K562 (cell line): Measurements from ENCODE around the gene ZNF74. TPM values are rescaled to one million over a fixed set of nuclear protein-coding genes. Genes with fewer than 3 reads are reported as not detected.

Experiments
- ATAC-seq: fragments of 200-7000 bp; cut with Tn5 transposase; 3 replicates; pipeline ENCODE4 v1.9.1; 2020; ENCODE audit warnings: moderate library complexity
- BruUV-seq: library from RNA; stranded (reverse); fragments of 400-500 nt; replicated peaks from 2 replicates; lab custom pipeline; 2021; lab: Mats Ljungman, UMichigan
- CTCF ChIA-PET: fragments of 300-600 bp; formaldehyde crosslinking; extraction: SDS; loops from one replicate; lab custom pipeline; 2021; ENCODE audit warnings: low intra/inter-chr PET ratio; lab: Yijun Ruan, JAX
- POLR2A ChIA-PET: fragments of 300-600, 350-650 bp; sonication (Branson Sonifier 250); formaldehyde crosslinking; extraction: SDS; loops from one replicate; lab custom pipeline; 2021; ENCODE audit warnings: antibody characterized with exemption, inconsistent platforms; lab: Yijun Ruan, JAX
- DNase-seq, 4 experiments: peaks; one replicate each; pipeline versions ENCODE4 v3.0.0 to v3.0.0-alpha.2; 2011 to 2018; ENCODE audit warnings: low spot score in 3 of 4, mixed read lengths in 3 of 4; ENCODE audit errors: extremely low read depth in 1 of 4
- FAIRE-seq: peaks from 2 replicates; lab custom pipeline; 2011; peaks lifted over from hg19 to GRCh38; lab: Jason Lieb, UNC
- H2AFZ ChIP-seq: 2 replicates; pipeline ENCODE4 v1.6.0; 2011; ENCODE audit warnings: low read depth, low read length, control low read depth, inconsistent platforms
- H3K27ac ChIP-seq: fragments of 200-600 bp; 3 replicates; pipeline ENCODE4 v1.8.0; 2011; ENCODE audit warnings: low read depth, mild to moderate bottlenecking, control low read depth, inconsistent platforms, low read length, moderate library complexity, mixed read lengths; ENCODE audit errors: extremely low read depth
- H3K27me3 ChIP-seq, 2 experiments: fragments of 300-600 bp in 1 of 2; 2 replicates in 1 of 2; 3 replicates in 1 of 2; pipeline versions ENCODE4 v1.6.0 to v1.8.0; 2011; ENCODE audit warnings: inconsistent platforms in 2 of 2, low read length in 2 of 2, mild to moderate bottlenecking in 1 of 2, mixed read lengths in 1 of 2, moderate library complexity in 1 of 2; ENCODE audit not compliant: control insufficient read depth in 2 of 2, insufficient read depth in 2 of 2
- H3K36me3 ChIP-seq: fragments of 300-600 bp; 3 replicates; pipeline ENCODE4 v1.8.0; 2011; ENCODE audit warnings: mild to moderate bottlenecking, low read length, inconsistent platforms; ENCODE audit not compliant: control insufficient read depth, insufficient read depth
- H3K4me1 ChIP-seq, 2 experiments: fragments of 200-600 bp in 1 of 2; replicated peaks in 1 of 2; 2 replicates in 1 of 2; 3 replicates in 1 of 2; pipeline versions ENCODE4 v1.5.1 to v1.8.0; 2011; ENCODE audit warnings: inconsistent platforms in 2 of 2, low read length in 2 of 2, mild to moderate bottlenecking in 1 of 2, mixed read lengths in 1 of 2, moderate library complexity in 1 of 2; ENCODE audit not compliant: control insufficient read depth in 2 of 2, insufficient read depth in 2 of 2
- H3K4me2 ChIP-seq: 2 replicates; pipeline ENCODE4 v1.6.1; 2011; ENCODE audit warnings: low read length, control low read depth, inconsistent platforms, mixed read lengths; ENCODE audit not compliant: insufficient read depth
- H3K4me3 ChIP-seq: fragments of 200-600 bp; sonication (generic), shearing (Covaris generic); 2 replicates; pipeline ENCODE4 v1.5.1; 2016; ENCODE audit warnings: control low read depth, inconsistent platforms
- H3K79me2 ChIP-seq: fragments of 200-600 bp; 3 replicates; pipeline ENCODE4 v1.8.0; 2011; ENCODE audit warnings: low read length, inconsistent platforms; ENCODE audit not compliant: control insufficient read depth, insufficient read depth
- H3K9ac ChIP-seq, 2 experiments: 2 replicates each; pipeline versions ENCODE4 v1.6.0 to v1.6.1; 2011; ENCODE audit warnings: low read depth in 2 of 2, low read length in 2 of 2, control low read depth in 1 of 2, inconsistent platforms in 1 of 2, mild to moderate bottlenecking in 1 of 2, mixed read lengths in 1 of 2; ENCODE audit not compliant: insufficient read depth in 1 of 2
- H3K9me1 ChIP-seq: one replicate; pipeline ENCODE4 v1.6.0; 2011; ENCODE audit warnings: inconsistent platforms, mild to moderate bottlenecking, low read length, moderate library complexity; ENCODE audit not compliant: control insufficient read depth, insufficient read depth
- H3K9me3 ChIP-seq: replicated peaks from 2 replicates; pipeline ENCODE4 v1.5.1; 2011; ENCODE audit warnings: low read depth, low read length, inconsistent platforms; ENCODE audit not compliant: control insufficient read depth, insufficient read depth
- H4K20me1 ChIP-seq: replicated peaks from 2 replicates; pipeline ENCODE4 v1.6.1; 2011; ENCODE audit warnings: low read length, inconsistent platforms, mixed read lengths; ENCODE audit not compliant: control insufficient read depth, insufficient read depth
- HDAC8 ChIP-seq: fragments of 450-650 bp; IDR thresholded peaks from 2 replicates; pipeline ENCODE4 v1.6.1; 2016; ENCODE audit warnings: mild to moderate bottlenecking, missing genetic modification characterization, moderate library complexity, missing compliant biosample characterization
- NCOA2 ChIP-seq, 2 experiments: fragments of 450-650 bp; IDR thresholded peaks; 2 replicates each; pipeline ENCODE4 v1.6.1; 2018; ENCODE audit warnings: mild to moderate bottlenecking in 2 of 2, moderate library complexity in 1 of 2; ENCODE audit not compliant: partially characterized antibody in 2 of 2
- NFE2L1 ChIP-seq: fragments of 450-650 bp; IDR thresholded peaks from 2 replicates; pipeline ENCODE4 v1.6.1; 2016; ENCODE audit warnings: missing genetic modification characterization, low read depth, mild to moderate bottlenecking, missing compliant biosample characterization, moderate library complexity, borderline replicate concordance
- PKNOX1 ChIP-seq: fragments of 450-650 bp; IDR thresholded peaks from 2 replicates; pipeline ENCODE4 v1.6.1; 2016
- ZNF699 ChIP-seq: fragments of 250-450 bp; sonication (Bioruptor Pico); IDR thresholded peaks from 2 replicates; pipeline ENCODE4 v1.8.0; 2021; ENCODE audit warnings: mild to moderate bottlenecking, moderate library complexity; ENCODE audit not compliant: insufficient replicate concordance
- WGBS: fragments of 100-300 bp; shearing (Covaris generic); methylation state at CpG from one replicate; pipeline ENCODE4 v1.1.6; 2016; ENCODE audit warnings: low coverage, mixed read lengths; ENCODE audit not compliant: insufficient coverage; ENCODE audit errors: missing lambda C conversion rate; 5-methylcytosine and 5-hydroxymethylcytosine counted together
- in situ Hi-C: fragments of 300-500 bp; cut with MboI; formaldehyde crosslinking; loops from 4 replicates; pipeline ENCODE4 v1.15.0; 2018; ENCODE audit warnings: inconsistent platforms, mixed read lengths
- intact Hi-C: fragments of 100-400 bp; cut with micrococcal nuclease; formaldehyde crosslinking; loops from 2 replicates; pipeline ENCODE4 v1.14.2; 2022
- polyA plus RNA-seq, 8 experiments: library from polyadenylated mRNA; depleted of rRNA in 4 of 8; stranded (reverse) in 5 of 8; unstranded in 3 of 8; fragments of >200 nt; fragmentation: Nextera tagmentation in 2 of 8; fragmentation: Illumina TruSeq in 1 of 8; extraction: Ambion mirVana in 2 of 8; extraction: Trizol in 1 of 8; gene quantifications; 2 replicates each; pipeline versions ENCODE4 v1.2.1 to v1.2.3, GENCODE V29; 2011 to 2014; ENCODE audit warnings: inconsistent platforms in 1 of 8, missing spikeins in 1 of 8
- total RNA-seq, 7 experiments: library from RNA; depleted of rRNA in 6 of 7; stranded (reverse); fragments of >200 nt in 6 of 7; fragmentation: Illumina TruSeq in 2 of 7; extraction: Trizol in 2 of 7; gene quantifications; 2 replicates each; pipeline versions ENCODE4 v1.2.1 to v1.2.3, GENCODE V29; 2011 to 2021; ENCODE audit warnings: low replicate concordance in 1 of 7

ZNF74 gene
- total and polyA plus RNA-seq, 9 of the 15 experiments (the other 6 are each of a cell fraction or from before 2014, with no cell fraction given), result 2.4 to 53.5 (median 31.5) TPM

DNA sequence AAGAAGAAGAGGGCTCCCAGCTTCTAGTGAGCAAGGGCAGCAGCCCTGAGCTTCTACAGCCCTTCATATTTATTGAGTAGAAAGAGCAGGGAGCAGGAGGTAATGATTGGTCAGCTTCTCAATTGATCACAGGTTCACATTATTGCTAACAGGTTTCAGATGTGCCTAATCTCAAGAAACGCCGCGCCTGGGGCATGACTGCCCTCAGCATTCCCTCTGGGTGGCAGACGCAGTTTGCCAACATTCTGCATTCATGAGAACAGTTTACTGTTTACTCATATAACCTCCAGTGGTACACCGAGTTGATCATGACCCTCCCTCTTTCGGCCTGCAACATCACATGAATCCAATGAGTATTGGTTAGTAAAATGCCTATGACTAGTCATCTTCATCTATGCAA, 4.7 kb upstream of the ZNF74 start:
- H3K36me3 ChIP-seq, result no peaks in the 10 kb centered on the region
- H3K4me3 ChIP-seq, result no peak overlapping the region
- intact Hi-C loops (no loop called here), in situ Hi-C loops (no loop called here)
- BruUV-seq, result no TSS peak
- ATAC-seq (no peak), FAIRE-seq (no peak), DNase-seq (no peak)
- peaks cover 3% of the 10 kb centered on the region; the same call in 2 of the 3 replicates for H3K79me2 ChIP-seq
- H3K9ac ChIP-seq, result no peak overlapping the region
- WGBS, result 5% methylated on average over 6 of the region's 6 CpGs
- H3K9me3 ChIP-seq, result peaks cover 10% of the 10 kb centered on the region
- H2AFZ ChIP-seq, result no peak overlapping the region
- no peaks in the 10 kb centered on the region for H3K9me1 ChIP-seq
- H3K4me2 ChIP-seq, result no peak overlapping the region
- H3K4me1 ChIP-seq, result peaks cover 7 to 19% of the 10 kb centered on the region in 2 experiments; a peak in 4 of 5 replicates
- TF ChIP-seq ZNF699 (peak; percentile 58), PKNOX1 (no peak), HDAC8 (tag) (0 out of 2 replicates have a peak, but pooled peaks have one; percentile 57), NFE2L1 (tag) (no peak), NCOA2 (IDR thresholded peaks at IDR 0.05; ENCODE audit: partially characterized antibody in 2 of 2) (no peak)
- POLR2A ChIA-PET, result interaction anchor here (0.6 to 1.9 kb wide), 7 partner anchors 9 to 366 kb away, joined by 3 to 9 read pairs (median 4); no protein-coding TSS in a partner anchor
- H3K27me3 ChIP-seq, result peaks cover 24 to 43% of the 10 kb centered on the region in 2 experiments
- CTCF ChIA-PET, result no interaction called here
- H3K27ac ChIP-seq, result no peak overlapping the region
- H4K20me1 ChIP-seq, result no peaks in the 10 kb centered on the region
